HG03457 (cell line): ENCODE results near the gene LMNTD1.
"Not testable (repeated sequence)": the region's sequence is repeated elsewhere in the genome, so short reads cannot be mapped to it uniquely, and the experiment has no call there.

Experiments used
- ATAC-seq: cut with Tn5 transposase; IDR thresholded peaks from one replicate; pipeline ENCODE4 v1.9.1; 2021; ENCODE audit warnings: moderate number of reproducible peaks; ENCODE audit not compliant: unreplicated experiment

Gene LMNTD1

DNA sequence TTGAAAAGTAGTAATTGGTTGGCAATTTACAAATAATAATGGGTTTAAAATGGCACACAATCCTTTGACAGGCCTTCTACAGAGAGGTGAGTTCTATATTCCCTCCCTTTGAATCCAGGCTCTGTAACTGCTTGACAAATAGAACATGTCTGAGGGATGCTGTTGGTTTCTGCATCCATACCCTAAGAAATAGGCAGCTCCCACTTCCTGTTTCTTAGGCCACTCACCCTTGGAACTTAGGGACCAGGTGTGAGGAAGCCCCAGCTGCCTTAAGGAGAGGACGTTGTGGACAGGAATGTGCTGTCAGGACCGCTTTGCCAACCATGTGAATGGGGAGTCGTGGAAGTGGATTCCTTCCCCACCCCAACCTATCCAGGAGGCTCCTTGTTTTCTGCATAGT lies 59.4 kb downstream of the LMNTD1 start:
- no peak for ATAC-seq

DNA sequence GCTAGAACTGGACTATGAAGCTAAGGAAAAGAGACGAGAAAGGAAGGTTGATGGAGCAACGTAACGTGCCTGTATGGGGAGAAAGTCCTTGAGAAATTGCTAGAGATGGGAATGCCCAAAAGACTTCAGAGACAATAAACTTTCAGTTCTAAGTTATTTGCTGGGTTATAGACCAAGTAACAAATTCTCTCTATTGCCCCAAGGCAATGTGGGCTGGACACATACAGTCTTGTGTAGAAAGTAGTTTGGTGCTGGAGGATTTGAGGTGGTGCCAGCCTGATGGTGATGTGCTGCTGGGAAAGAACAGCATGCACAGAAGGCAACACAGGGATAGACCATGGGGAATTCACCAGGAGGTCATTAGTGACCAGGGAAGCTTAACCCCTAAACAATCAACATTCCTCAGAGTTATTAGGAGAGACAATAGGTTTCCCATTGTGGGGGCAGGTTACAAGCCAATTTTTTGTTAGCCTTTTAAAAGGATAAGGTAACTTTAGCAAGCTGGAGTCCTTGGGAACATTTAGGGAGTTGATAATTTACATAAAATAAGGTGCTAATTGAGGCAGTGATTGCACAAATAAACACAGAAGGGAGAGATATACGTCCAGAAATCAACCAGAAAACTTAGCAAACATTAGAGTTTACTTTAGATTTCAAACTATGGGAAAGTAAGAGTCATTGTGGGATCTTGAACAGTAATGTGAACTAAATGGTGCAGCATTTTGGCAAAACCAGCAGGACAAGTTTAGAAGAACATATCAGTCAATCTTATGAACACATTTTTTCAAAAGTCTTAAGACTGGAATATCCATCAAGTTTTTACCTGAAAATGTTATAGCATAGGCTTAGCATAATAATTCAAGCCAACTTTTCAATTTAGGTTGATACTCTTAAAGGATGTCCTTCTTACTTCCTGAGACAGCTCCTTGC lies 61.4 kb downstream of the LMNTD1 start:
- no peak for ATAC-seq

DNA sequence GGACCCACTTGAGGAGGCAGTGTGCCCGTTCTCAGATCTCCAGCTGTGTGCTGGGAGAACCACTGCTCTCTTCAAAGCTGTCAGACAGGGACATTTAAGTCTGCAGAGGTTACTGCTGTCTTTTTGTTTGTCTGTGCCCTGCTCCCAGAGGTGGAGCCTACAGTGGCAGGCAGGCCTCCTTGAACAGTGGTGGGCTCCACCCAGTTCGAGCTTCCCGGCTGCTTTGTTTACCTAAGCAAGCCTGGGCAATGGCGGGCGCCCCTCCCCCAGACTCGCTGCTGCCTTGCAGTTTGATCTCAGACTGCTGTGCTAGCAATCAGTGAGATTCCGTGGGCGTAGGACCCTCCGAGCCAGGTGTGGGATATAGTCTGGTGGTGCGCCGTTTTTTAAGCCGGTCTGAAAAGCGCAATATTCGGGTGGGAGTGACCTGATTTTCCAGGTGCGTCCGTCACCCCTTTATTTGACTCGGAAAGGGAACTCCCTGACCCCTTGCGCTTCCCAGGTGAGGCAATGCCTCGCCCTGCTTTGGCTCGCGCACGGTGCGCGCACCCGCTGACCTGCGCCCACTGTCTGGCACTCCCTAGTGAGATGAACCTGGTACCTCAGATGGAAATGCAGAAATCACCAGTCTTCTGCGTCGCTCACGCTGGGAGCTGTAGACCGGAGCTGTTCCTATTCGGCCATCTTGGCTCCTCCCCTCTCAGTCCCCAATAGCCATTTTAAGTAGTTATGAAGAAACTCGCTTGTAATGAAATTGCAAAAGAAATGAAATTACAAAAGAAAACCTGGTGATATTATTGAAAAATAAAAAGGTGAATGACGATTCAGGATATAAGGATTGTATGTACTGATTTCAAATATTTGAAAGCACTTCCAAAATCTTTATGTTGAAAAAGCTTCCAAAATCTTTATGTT lies 63.9 kb downstream of the LMNTD1 start:
- ATAC-seq: not testable (repeated sequence)

DNA sequence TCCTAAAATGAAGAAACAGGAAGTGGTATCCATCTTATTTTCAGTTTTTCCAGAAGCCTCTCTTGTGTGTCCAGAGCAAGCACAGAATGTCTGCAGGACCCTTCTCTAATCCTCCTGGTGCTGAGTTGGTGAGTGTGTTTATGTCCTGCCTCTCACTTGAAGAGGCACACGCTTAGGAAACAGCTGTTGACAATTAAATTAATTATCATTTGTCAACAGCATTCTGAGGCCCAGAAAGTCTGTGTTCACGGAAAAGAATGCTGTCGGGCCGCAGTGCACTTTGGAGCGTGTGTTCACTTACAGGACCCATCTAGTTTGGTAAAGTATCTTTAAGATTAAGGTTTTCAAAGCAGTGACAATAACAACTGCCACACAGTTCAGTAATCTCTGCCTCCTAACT lies 70.5 kb downstream of the LMNTD1 start:
- ATAC-seq: no peak

DNA sequence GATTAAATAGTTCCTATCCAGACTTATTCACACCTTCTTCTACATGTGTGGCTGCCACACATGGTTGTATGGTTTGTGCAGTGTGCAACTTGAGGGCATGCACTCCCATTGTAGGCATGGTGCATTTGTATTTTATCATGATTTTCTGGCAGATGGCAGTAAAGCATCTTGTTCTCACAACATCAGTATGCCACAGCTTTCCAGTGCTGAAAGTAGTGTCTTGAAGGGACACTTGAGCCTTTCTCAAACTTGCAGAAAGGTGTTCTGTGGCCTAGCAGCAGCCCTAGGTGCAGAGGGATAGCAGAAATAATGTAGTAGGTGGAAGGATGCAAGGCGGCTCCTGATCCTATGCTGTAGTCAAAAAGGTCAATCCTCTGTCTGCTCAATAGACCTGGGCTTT lies 72.9 kb downstream of the LMNTD1 start:
- no peak for ATAC-seq

DNA sequence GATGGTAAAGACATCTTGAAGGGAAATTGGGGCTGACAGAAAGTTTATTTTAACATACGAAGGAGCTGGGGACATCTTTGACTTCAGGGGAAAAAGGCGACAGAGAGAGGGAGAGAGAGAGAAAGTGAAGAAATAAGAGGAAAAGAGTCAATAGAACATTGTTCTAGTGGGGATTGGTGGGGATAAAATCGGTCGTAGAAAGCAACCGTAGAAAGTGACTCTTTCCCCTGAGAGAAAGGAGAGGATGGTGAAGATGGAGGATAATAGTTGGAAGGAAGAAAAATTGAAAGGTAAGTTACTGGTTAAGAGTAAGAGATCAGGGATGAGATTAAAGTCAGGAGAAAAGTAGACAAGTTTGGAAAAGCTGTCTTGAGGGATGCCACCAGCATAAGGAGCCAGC lies 75.9 kb downstream of the LMNTD1 start:
- no peak for ATAC-seq

DNA sequence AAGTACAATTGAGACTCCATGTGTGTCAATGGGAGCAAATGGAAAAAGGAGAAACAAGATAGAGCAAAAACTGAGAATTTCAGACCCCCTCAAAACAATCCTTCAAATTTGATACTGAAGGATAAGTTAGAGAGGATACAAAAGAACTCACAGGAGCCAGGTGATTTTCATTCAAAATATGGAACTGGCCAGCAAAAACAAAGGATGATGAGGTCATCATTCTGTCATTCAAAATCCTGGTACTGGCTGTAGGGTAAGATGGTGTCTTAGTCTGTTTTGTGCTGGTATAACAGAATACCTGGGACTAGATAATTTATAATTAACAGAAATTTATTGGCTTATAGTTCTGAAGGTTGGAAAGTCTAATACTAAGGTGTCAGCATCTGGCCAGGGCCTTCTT lies 80.6 kb downstream of the LMNTD1 start:
- no peak for ATAC-seq

DNA sequence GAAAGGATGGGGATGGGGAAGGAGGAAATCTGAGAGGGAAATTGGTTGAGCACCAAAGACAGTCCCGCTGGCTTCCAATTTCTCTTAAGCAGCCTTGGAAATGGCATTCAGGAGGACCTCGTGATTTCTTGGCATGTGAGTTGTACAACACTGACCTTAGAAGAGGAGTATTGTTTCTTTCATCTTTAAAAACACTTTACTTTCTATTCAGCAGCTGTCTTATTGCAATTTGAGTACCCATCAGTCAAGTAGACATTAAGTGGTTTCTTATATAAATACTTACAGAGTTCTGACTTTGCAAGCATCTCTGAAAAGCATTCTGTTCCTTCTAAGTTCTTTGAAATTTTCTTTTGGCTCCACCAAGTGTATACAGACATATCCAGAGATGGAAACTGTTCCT lies 83.2 kb downstream of the LMNTD1 start:
- no peak for ATAC-seq

DNA sequence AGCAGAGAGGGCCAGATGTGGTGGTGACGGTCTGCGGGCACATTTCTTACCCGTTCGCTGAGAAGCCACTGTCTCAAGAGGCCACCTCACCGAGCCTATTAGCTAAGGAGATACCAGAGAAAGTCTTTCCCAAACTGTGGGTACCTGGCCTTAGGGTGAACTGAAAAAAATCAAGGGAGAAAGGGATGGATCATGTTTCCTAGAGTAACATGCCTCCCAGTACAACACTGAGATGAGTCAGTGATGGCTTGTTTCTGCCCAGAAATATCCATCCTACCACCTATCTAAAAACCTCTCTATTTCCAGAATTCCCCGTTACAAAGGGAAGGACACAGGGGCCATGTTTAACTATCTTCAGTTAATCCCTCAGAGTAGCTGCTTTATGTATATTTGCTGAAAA lies 83.7 kb downstream of the LMNTD1 start:
- no peak for ATAC-seq

DNA sequence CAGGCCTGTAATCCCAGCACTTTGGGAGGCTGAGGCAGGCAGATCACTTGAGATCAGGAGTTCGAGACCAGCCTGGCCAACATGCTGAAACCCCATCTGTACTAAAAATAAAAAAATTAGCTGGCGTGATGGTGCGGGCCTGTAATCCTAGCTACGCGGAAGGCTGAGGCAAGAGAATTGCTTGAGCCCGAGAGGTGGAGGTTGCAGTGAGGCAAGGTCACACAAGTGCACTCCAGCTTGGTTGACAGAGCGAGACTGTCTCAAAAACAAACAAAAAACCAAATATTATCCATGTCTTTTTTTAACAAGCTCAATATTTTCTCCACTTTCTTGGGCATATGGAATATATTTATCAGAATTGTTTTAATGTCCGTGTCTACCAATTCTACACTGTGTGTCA lies 89.6 kb downstream of the LMNTD1 start:
- ATAC-seq: no peak

DNA sequence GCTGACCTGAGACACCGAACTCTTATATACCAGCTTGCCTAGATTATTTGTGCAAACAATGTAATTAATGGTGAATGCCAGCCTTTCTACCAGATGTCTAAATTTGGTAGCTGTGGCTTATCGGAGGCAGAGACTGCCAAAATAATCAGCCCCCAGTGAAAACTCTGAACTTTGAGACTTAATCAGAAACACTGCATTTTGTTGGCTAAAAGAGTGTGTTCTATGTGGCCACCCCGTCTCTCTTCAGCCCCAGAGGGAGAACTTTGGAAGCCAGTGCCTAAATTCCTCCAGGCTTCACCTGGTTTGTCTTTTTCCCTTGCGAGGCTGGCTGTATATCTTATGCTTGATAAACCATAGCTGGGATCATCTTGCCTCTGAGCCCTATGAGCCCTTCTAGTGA lies 90.1 kb downstream of the LMNTD1 start:
- no peak for ATAC-seq

DNA sequence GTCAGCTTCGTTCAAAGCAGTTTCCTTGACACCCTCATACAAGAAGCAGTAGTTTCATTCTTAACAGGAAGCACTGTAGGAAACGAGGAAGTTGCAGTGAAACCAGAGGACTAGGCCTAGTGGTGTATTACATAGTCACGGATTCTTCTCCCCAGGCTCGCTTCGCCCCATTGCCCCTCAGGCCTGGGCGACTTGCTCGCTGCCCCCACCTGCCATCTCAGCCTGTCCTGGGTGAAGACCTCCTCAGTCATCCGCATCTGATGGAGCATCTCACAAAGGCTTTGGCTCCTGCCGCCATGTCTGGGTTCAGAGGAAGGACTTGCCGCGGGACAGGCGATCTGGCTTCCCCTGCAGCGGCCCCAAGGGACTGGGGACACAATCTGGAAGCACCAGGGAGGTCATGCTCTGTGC lies 93.5 kb downstream of the LMNTD1 start:
- peak; percentile 80 for ATAC-seq

DNA sequence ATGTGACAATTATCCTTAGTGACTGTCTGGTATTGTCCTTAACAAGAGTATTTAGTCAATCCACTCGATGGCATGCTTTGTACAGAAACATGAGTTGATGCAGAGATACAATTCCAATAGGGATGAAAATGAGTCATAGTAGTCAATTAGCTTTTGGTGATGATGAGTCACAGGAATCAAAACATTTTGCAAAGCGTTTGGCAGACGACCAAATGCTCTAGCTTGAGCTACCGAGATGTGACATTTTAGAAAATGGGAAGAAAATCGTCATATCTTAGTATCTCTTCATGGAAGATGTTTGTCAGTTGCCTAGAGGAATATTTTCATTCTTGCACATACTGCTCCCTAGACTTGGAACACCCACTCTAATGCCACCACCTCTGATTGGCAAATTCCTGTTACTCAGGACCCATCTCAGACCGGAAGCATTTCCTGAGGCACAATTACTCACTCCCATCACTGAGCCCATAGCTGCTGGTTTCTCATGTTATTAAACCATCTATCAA lies 95.0 kb downstream of the LMNTD1 start:
- ATAC-seq: no peak

DNA sequence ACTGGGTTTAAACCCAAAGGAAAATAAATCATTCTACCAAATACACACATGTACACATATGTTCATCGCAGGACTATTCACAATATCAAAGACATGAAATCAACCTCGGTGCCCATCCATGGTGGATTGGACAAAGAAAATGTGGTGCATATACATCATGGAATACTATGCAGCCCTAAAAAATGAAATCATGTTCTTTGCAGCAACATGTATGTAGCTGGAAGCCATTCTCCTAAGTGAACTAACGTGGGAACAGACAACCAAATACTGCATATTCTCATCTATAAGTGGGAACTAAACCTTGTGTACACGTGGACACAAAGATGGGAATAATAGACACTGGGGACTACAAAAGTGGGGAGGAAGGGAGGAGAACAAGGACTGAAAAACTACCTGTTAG lies 96.6 kb downstream of the LMNTD1 start:
- ATAC-seq: no peak

DNA sequence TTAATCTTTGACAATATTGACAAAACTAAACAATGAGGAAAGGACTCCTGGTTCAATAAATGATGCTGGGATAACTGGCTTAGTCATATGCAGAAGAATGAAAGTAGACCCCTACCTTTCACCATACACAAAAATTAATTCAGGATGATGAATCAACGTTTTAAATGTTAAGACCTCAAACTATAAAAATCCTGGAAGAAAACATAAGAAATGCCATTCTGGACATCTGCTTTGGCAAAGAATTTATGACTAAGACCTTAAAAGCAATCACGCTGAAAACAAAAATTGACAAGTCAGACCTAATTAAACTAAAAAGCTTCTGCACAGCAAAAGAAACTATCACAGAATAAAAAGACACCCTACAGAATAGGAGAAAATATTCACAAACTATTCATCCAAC lies 97.4 kb downstream of the LMNTD1 start:
- ATAC-seq: no peak

DNA sequence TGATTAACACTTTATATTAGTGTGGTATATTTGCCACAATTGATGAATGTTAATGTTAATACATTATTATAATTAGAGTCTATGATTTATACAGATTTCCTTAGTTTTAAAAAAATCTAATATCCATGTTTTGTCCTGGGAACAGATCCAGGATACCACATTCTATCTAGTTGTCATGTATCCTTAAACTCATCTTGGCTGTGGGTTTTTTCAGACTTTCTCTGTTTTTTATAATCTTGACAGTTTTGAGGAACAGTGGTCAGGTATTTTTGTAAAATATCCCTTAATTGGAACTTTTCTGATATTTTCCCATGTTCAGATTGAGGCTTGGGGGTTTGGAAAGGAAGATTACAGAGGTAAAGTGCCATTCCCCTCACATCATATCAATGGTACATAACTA lies 104.1 kb downstream of the LMNTD1 start:
- ATAC-seq: no peak

DNA sequence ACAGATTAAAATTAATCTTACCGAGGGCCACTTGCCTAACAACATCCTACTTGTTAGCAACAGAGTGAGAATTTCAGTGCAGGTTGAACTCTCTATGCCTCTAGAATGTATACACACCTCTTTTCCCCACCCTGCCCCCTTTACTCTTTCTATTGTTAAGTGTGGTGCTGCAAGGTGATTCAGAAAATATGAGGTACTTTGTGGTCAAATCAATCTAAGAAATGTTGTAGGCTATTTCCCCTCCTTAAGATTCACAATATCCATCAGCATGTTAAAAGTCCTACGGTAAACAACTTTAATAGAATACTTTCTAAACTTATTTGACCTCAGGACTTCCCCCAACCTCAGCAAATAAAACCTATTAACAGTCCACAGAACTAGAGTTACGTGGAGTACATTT lies 106.0 kb downstream of the LMNTD1 start:
- ATAC-seq: no peak

DNA sequence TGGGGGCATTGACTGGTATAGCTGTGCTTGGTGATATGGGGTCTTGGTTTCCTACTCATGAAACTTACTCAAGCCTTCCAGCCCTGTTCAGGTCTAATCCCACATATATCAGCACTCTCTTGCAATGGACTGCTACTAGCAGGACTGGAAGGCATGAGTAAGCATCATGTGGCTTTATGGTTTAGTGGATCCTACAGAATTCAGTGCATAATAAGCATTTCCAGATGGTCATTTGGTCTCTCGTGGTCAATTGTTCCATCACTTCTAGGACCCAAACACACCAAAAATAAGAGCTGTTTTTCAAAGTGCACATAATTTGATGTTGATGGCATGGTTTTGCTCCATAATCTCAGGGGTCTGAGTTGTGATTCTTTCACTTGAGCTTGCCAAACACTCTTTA lies 114.4 kb downstream of the LMNTD1 start:
- no peak for ATAC-seq

DNA sequence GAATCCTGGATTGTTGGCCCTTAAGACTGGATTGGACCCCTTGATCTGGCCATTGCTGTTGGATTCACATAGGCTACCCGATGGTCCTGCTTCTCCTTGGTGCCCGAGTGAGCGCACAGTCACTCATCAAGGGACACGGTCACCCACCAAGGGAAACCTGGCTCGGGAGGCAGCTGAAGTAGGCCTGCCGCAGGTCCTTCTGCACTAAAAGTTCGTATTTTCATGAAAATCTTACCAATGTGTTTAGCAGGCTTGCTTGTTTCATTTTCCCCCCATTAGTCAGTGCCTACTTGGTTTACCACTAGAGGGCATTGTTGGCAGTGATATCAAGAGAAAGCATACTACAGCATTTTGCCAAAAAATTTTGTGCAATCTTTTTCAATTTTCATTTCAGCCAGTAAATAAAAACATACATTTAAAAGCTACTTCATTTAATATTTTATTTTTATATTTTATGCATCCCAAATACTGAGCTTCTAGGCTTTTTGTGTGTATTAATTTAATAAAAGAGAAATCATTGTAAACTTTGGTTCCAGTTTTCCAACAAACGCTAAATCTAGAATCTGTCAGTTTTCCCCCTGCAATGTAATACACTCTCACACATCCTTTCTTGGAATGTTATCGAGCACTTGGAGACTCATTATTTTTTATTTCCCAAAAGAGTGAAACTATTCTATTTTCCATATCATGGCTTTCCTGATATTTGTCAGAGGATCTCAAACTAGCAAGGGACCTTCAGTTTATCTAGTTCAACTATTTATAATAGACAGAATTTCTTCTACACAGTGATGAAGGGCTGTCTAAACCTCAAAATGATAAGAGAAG lies 116.7 kb downstream of the LMNTD1 start:
- peak; percentile 63 for ATAC-seq

DNA sequence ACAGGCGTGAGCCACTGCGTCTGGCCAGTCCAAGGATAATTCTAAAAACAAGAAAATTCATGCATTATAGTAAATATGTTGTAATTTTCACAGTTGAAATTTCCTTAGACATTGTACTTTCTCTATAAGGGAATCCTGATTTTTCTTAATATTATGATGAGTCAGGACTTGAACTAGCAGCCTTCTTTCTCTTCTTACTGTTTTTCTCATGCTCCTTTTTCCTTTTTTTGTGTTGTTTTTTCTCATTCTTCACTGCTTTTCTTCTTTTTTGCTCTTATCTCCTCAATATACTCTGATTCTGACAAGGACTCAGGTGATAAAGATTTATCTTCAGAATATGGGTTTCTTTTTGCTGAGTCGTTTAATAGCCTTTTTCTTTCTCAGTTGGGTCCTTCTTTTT lies 117.7 kb downstream of the LMNTD1 start:
- ATAC-seq: no peak

DNA sequence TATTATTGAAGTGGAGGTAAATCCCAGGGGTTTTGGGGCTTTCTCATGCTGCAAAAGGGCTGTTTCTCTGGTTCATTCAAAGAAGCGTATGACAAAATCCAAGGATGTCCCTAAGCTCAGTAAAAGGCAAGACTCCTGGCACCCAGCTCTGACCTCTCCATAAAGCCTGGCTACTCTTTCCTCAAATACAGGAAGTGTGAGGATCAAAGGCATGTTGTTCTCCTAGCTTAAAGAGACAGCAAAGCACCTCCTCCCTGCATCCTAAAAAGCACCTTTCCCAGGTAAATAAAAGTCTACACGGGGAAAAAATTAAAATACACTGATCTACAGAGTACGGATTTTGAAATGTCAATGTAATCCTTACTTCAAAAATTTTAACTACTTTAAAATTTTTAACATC lies 118.6 kb downstream of the LMNTD1 start:
- no peak for ATAC-seq
